Common myeloid progenitor, CD34-positive (primary cell): ENCODE data around the gene CLEC2A.

Experiments
- CTCF ChIA-PET: fragments of 350-600 bp; sonication (Branson Sonifier 250); formaldehyde crosslinking; loops from one replicate; lab custom pipeline; 2021; ENCODE audit warnings: antibody characterized with exemption; lab: Charles Lee
- POLR2A ChIA-PET: fragments of 350-600 bp; sonication (Branson Sonifier 250); formaldehyde crosslinking; loops from one replicate; lab custom pipeline; 2021; ENCODE audit warnings: antibody characterized with exemption; lab: Charles Lee
- DNase-seq, 3 donors: peaks; one replicate each; pipeline versions ENCODE4 v3.0.0 to v3.0.0-alpha.2; 2013
- H3K27ac ChIP-seq, 2 experiments: 1 replicate in 1 of 2; 2 replicates in 1 of 2; pipeline ENCODE4 v1.7.0; 2013; ENCODE audit warnings: inconsistent platforms in 2 of 2, low read length in 2 of 2, mild to moderate bottlenecking in 2 of 2, low read depth in 1 of 2, moderate library complexity in 1 of 2; ENCODE audit not compliant: severe bottlenecking in 2 of 2, insufficient read depth in 1 of 2, poor library complexity in 1 of 2
- H3K27me3 ChIP-seq, 5 experiments: replicated peaks in 2 of 5; 1 replicate in 3 of 5; 2 replicates in 2 of 5; pipeline versions ENCODE4 v1.6.1 to v1.7.0; 2013; ENCODE audit warnings: low read length in 4 of 5, mild to moderate bottlenecking in 2 of 5, moderate library complexity in 2 of 5, inconsistent platforms in 1 of 5; ENCODE audit not compliant: insufficient read depth in 5 of 5, control insufficient read depth in 4 of 5
- H3K36me3 ChIP-seq, 4 experiments: 1 replicate in 2 of 4; 2 replicates in 2 of 4; pipeline versions ENCODE4 v1.6.1 to v1.7.0; 2013; ENCODE audit warnings: low read length in 3 of 4, control low read depth in 1 of 4, mild to moderate bottlenecking in 1 of 4; ENCODE audit not compliant: control insufficient read depth in 4 of 4, insufficient read depth in 4 of 4
- H3K4me1 ChIP-seq, 4 experiments: 1 replicate in 3 of 4; 2 replicates in 1 of 4; pipeline versions ENCODE4 v1.6.1 to v1.7.1; 2013; ENCODE audit warnings: low read length in 3 of 4, mild to moderate bottlenecking in 3 of 4, control low read depth in 1 of 4, inconsistent platforms in 1 of 4, moderate library complexity in 1 of 4; ENCODE audit not compliant: control insufficient read depth in 4 of 4, insufficient read depth in 4 of 4; ENCODE audit errors: control extremely low read depth in 1 of 4
- H3K4me3 ChIP-seq, 7 experiments: 1 replicate in 4 of 7; 2 replicates in 3 of 7; pipeline versions ENCODE4 v1.5.1 to v1.7.0; 2013; ENCODE audit warnings: mild to moderate bottlenecking in 7 of 7, low read length in 6 of 7, moderate library complexity in 6 of 7, inconsistent platforms in 2 of 7, low read depth in 2 of 7, control low read depth in 1 of 7; ENCODE audit not compliant: insufficient read depth in 4 of 7, control insufficient read depth in 1 of 7; ENCODE audit errors: extremely low read depth in 1 of 7
- H3K9me3 ChIP-seq, 5 experiments: 1 replicate in 4 of 5; 2 replicates in 1 of 5; pipeline versions ENCODE4 v1.6.1 to v1.7.1; 2013; ENCODE audit warnings: low read length in 4 of 5, mild to moderate bottlenecking in 2 of 5, inconsistent platforms in 1 of 5, low read depth in 1 of 5, moderate library complexity in 1 of 5; ENCODE audit not compliant: control insufficient read depth in 4 of 5, insufficient read depth in 2 of 5; ENCODE audit errors: control extremely low read depth in 1 of 5
- whole genome bisulfite sequencing: methylation state at CpG from one replicate; pipeline ENCODE4 v1.1.5; 2013; ENCODE audit not compliant: insufficient coverage; 5-methylcytosine and 5-hydroxymethylcytosine counted together

Gene CLEC2A

DNA sequence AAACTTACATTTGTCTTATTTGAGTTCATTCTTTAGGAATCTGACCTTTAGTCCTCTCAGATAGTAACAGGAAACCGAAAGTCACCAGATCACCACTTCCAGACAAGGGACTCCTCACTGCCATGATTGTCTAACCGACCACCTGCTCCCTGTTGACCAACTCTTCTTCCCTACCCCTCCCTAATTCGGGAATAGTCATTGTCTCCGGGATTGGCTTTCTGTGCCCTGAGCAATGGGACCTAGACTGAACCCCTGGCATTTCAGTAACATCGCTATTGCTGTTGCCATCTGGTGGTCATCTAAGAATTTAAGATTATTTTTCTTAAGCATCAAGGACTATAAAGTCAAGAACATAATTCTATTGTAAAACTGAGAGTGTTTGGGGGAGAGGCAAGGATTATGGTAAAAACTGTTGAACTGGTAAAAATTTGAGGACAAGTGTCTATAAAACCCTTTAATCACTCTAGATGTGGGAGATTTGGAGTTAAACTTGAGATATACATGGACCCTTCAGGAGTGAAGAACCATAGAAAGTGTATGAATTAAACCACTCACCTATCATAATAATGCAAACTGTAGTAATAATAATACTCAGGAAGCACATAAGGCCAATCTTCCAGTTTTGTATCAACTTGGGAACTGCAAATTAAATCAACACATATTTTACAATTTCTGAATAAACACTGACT, 6.3 kb downstream of the CLEC2A start:
- Histone ChIP-seq H3K4me1 (peaks cover 0 to 21% (median 2%) of the 10 kb centered on the region in 4 experiments), H3K9me3 (no peaks in the 10 kb centered on the region), H3K4me3 (peak overlapping the region in 6 of 7 experiments; percentile 33 to 72 (median 43)), H3K36me3 (no peaks in the 10 kb centered on the region), H3K27me3 (no peaks in the 10 kb centered on the region), H3K27ac (no peak overlapping the region)
- WGBS, result 33% methylated on average over 3 of the region's 5 CpGs
- ChIA-PET CTCF (interaction anchor here (0.6 to 2.6 kb wide), 13 partner anchors 10 to 312 kb away, joined by 3 to 24 read pairs (median 4); no protein-coding TSS in a partner anchor), POLR2A (no interaction called here)
- peak; percentile 56 to 64 (median 57) for DNase-seq

- Histone ChIP-seq H3K27me3 (no peaks in the 10 kb centered on the region), H3K4me3 (no peak overlapping the region), H3K4me1 (peaks cover 0 to 12% (median 2%) of the 10 kb centered on the region in 4 experiments), H3K36me3 (no peaks in the 10 kb centered on the region), H3K9me3 (peaks cover 0 to 4% (median 0%) of the 10 kb centered on the region in 5 experiments), H3K27ac (no peak overlapping the region)
- WGBS, result no CpG with 5 or more reads among the region's 1 CpG
- ChIA-PET POLR2A (no interaction called here), CTCF (interaction anchor here (0.6 to 3.2 kb wide), 7 partner anchors 16 to 174 kb away, joined by 3 to 14 read pairs (median 5); no protein-coding TSS in a partner anchor)
- DNase-seq, result no peak
Measured at GRCh38 chr12:9922429-9922828, 9.7 kb downstream of the CLEC2A start.

DNA sequence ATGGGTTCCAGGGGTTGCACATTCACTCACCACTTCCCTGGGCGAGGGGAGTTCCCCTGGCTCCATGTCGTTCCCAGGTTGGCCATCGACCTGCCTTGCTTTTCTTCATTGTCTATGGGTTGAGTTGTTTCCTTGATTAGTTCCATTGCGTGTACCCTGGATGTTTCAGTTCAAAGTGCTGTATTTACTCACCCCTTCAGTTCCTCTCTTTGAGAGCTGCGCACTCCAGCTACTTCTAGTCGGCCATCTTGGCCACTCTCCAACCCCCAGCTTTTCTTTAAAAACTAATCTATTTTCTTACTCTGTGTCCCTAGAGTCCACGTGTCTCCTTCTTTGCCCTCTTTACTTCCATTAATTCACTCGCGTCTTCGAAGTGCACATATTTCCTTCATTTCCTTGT, 11.7 kb downstream of the CLEC2A start:
- no peak overlapping the region for H3K27ac ChIP-seq
- DNase-seq, result no peak
- ChIA-PET POLR2A (no interaction called here), CTCF (interaction anchor here (1.7 to 3.2 kb wide), 3 partner anchors 11 to 170 kb away, joined by 4 to 14 read pairs (median 12); partner anchors contain the start of gene CLEC2A)
- peaks cover 0 to 4% (median 0%) of the 10 kb centered on the region in 5 experiments for H3K9me3 ChIP-seq
- H3K27me3 ChIP-seq, result no peaks in the 10 kb centered on the region
- no peak overlapping the region for H3K4me3 ChIP-seq
- H3K36me3 ChIP-seq, result no peaks in the 10 kb centered on the region
- peaks cover 0 to 7% (median 0%) of the 10 kb centered on the region in 4 experiments for H3K4me1 ChIP-seq
- 100% methylated on average over 7 of the region's 10 CpGs for WGBS

- WGBS, result 97% methylated on average over 3 of the region's 3 CpGs
- no peak for DNase-seq
Measured at GRCh38 chr12:9919443-9919842, 12.7 kb downstream of the CLEC2A start.

DNA sequence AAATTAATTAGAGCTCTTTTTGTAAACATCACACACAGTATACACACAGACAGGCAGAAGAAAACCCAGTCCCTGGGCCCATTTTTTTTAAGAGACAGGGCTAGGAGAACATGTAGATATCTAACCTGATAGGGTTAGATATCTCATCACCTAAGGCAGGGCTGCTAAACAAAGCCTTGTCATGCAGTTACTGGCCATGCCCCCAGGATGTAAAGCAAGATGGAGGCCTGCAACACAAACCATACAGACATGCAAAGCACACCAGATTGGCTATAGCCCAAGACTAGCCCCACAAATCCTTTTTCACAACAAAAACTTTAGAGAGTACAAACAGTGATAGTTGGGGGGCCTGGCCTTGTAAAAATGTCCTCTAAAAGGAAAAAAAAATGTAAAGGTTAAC, 20.5 kb downstream of the CLEC2A start:
- H3K27ac ChIP-seq, result no peak overlapping the region
- CTCF ChIA-PET, result no interaction called here
- H3K4me1 ChIP-seq, result peaks cover 0 to 7% (median 2%) of the 10 kb centered on the region in 4 experiments
- no peak for DNase-seq
- no peak overlapping the region for H3K4me3 ChIP-seq
- H3K9me3 ChIP-seq, result peaks cover 4 to 54% (median 23%) of the 10 kb centered on the region in 5 experiments
- H3K36me3 ChIP-seq, result no peaks in the 10 kb centered on the region
- H3K27me3 ChIP-seq, result no peaks in the 10 kb centered on the region
- POLR2A ChIA-PET, result no interaction called here

More at GRCh38 chr12:9919443-9919842, 12.7 kb downstream of the CLEC2A start:
- peaks cover 0 to 7% (median 0%) of the 10 kb centered on the region in 4 experiments for H3K4me1 ChIP-seq
- no peak overlapping the region for H3K4me3 ChIP-seq
- H3K9me3 ChIP-seq, result peaks cover 0 to 4% (median 0%) of the 10 kb centered on the region in 5 experiments
- ChIA-PET POLR2A (no interaction called here), CTCF (interaction anchor here (1.2 to 2.5 kb wide), 2 partner anchors 105 to 122 kb away, joined by 4 to 12 read pairs; no protein-coding TSS in a partner anchor)
- no peaks in the 10 kb centered on the region for H3K36me3 ChIP-seq
- no peaks in the 10 kb centered on the region for H3K27me3 ChIP-seq
- no peak overlapping the region for H3K27ac ChIP-seq

GRCh38 chr12:9910716-9911421, 21.3 kb downstream of the CLEC2A start:
- POLR2A ChIA-PET, result no interaction called here
- 100% methylated on average over 2 of the region's 7 CpGs for WGBS

More at GRCh38 chr12:9910716-9911421, 21.3 kb downstream of the CLEC2A start:
- H3K4me1 ChIP-seq, result peaks cover 0 to 13% (median 3%) of the 10 kb centered on the region in 4 experiments
- CTCF ChIA-PET, result no interaction called here
- H3K9me3 ChIP-seq, result peaks cover 4 to 54% (median 23%) of the 10 kb centered on the region in 5 experiments
- DNase-seq, result no peak
- H3K27me3 ChIP-seq, result no peaks in the 10 kb centered on the region
- H3K36me3 ChIP-seq, result no peaks in the 10 kb centered on the region
- H3K27ac ChIP-seq, result no peak overlapping the region
- H3K4me3 ChIP-seq, result no peak overlapping the region
